IPS-15b (cell line): ENCODE data around the gene MRPL43.
"Not testable (repeated sequence)": the region's sequence is repeated elsewhere in the genome, so short reads cannot be mapped to it uniquely, and the experiment has no call there.

Source experiments
- H3K27me3 ChIP-seq: one replicate; pipeline ENCODE4 v1.6.1; 2013; ENCODE audit warnings: low read length; ENCODE audit not compliant: control insufficient read depth, insufficient read depth
- H3K36me3 ChIP-seq: one replicate; pipeline ENCODE4 v1.6.1; 2013; ENCODE audit warnings: low read length; ENCODE audit not compliant: control insufficient read depth, insufficient read depth
- H3K4me1 ChIP-seq: one replicate; pipeline ENCODE4 v1.6.1; 2013; ENCODE audit warnings: mild to moderate bottlenecking, low read length; ENCODE audit not compliant: control insufficient read depth, insufficient read depth
- H3K4me3 ChIP-seq: one replicate; pipeline ENCODE4 v1.5.1; 2013; ENCODE audit warnings: low read depth, low read length
- H3K9ac ChIP-seq: one replicate; pipeline ENCODE4 v1.6.1; 2013; ENCODE audit warnings: low read depth, mild to moderate bottlenecking, low read length
- H3K9me3 ChIP-seq: one replicate; pipeline ENCODE4 v1.6.1; 2013; ENCODE audit warnings: mild to moderate bottlenecking, low read length; ENCODE audit not compliant: control insufficient read depth, insufficient read depth

MRPL43 gene

DNA sequence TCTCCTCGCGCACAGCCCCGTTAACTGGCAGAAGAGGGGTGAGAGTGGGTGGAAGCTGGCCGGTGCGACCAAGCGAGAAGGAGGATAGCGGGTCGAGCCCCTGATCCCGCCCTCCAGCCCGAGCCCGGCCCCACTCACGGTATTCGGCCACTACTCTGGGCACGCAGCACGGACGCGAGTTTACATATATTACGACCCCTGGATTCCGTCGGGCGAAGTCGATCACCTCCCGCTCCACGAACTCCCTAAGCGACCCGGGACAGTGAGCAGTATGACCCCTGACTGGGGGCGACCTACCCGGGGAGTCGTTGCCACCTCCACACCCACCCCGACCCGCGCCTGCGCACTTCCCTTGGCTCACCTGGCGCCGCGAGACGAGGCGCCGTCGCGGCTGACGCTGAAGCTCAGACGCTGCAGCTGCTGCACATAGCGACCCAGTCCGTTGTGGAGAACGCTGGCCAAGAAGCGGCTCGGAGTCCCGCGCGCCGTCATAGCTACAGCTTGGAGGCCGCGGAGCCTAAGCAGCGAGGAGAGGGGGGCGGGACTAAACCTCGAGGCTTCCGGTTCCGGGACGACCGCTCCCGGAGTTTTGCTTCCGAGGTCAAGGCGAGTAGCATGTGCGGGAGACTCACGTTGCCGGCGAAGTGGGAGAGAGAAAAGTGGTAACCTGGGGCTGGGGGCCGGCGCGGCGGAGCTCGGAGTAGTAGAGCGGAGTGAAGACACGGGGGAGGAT, at the start of gene MRPL43, which contains the start of gene TWNK:
TSS of gene MRPL43 (minus strand) at position 546 of the 733 bp plus-strand sequence. CDS start at position 492, 54 bp downstream.
TSS of gene TWNK (plus strand) at position 592 of the 733 bp plus-strand sequence. CDS start 668 bp downstream, outside the sequence.
- H3K4me1 ChIP-seq = no peaks in the 10 kb centered on the region
- H3K9ac ChIP-seq = peak within 1 kb of the TSS; percentile 92
- H3K27me3 ChIP-seq = no peaks in the 10 kb centered on the region
- no peaks in the 10 kb centered on the region for H3K9me3 ChIP-seq
- H3K36me3 ChIP-seq = peaks cover 29% of the 10 kb centered on the region
- peak within 1 kb of the TSS; percentile 99 for H3K4me3 ChIP-seq

DNA sequence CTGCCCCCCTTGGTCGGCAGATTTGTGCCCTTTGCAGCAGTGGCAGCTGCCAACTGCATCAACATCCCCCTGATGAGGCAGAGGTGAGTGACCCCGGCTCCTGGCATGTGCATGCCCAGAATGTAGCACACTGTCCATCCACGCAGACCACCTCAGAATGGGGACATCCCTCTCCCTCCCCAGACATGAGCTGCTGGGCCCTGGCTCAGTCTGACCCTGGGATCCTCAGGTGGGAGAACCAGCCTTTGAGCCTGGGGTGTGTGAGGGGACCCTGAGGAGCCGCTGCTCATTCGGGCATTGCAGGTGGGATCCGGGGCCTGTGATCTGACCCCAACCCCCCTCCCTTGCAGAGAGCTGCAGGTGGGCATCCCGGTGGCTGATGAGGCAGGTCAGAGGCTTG, 49.4 kb upstream of the MRPL43 start:
- Histone ChIP-seq H3K27me3 (peaks cover 41% of the 10 kb centered on the region), H3K4me3 (no peak overlapping the region), H3K9me3 (no peaks in the 10 kb centered on the region), H3K4me1 (peaks cover 6% of the 10 kb centered on the region), H3K36me3 (no peaks in the 10 kb centered on the region), H3K9ac (no peak overlapping the region)

DNA sequence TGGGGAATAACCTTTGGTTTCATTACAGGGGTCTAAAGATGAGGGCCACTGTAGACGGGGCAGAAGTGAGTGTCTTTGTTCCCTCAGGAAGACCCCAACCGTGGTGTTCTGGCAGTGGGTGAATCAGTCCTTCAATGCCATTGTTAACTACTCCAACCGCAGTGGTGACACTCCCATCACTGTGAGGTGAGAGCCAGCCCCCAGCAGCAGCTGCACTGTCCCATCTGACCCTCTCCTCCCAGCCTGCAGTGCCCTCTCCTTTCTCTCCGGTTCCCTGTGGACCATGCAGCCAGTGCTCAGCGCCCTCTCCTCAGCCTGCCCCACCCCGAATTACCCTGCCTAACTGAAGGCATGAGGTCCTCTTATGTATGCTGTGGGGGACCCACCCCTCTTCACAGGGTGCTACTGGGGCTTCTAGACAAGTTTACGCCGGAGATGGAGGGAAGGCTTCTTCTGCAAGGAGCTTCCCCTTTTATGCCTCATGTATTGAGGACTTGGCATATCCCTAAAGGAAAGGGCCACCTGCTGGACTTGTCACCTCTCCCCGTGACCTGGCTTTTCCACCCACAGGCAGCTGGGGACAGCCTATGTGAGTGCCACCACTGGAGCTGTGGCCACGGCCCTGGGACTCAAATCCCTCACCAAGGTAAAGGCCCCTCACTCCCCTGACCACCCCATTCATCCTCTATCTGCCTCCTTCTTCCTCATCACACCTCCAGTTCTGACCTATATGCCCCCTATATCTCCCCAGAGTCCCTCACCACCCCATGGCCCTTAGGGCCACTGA, 48.8 kb upstream of the MRPL43 start:
- Histone ChIP-seq H3K27me3 (peaks cover 47% of the 10 kb centered on the region), H3K36me3 (no peaks in the 10 kb centered on the region), H3K4me3 (no peak overlapping the region), H3K4me1 (peaks cover 6% of the 10 kb centered on the region), H3K9me3 (no peaks in the 10 kb centered on the region), H3K9ac (no peak overlapping the region)

DNA sequence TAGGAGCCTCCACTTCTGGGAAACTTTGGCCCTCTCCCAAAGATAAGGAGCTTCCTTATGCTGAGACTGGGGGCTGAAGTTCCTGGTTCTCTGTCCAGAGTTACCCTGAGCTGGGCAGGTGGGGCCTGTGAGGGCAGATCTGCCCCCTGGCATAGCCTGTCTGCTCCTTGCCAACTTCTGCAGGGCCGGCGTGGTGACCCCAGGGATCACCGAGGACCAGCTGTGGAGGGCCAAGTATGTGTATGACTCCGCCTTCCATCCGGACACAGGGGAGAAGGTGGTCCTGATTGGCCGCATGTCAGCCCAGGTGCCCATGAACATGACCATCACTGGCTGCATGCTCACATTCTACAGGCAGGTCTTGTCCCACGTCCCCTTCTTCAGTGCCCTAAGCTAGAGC, 48.0 kb upstream of the MRPL43 start:
- Histone ChIP-seq H3K9ac (no peak overlapping the region), H3K4me3 (no peak overlapping the region), H3K27me3 (peaks cover 49% of the 10 kb centered on the region), H3K9me3 (no peaks in the 10 kb centered on the region), H3K36me3 (no peaks in the 10 kb centered on the region), H3K4me1 (peaks cover 8% of the 10 kb centered on the region)

DNA sequence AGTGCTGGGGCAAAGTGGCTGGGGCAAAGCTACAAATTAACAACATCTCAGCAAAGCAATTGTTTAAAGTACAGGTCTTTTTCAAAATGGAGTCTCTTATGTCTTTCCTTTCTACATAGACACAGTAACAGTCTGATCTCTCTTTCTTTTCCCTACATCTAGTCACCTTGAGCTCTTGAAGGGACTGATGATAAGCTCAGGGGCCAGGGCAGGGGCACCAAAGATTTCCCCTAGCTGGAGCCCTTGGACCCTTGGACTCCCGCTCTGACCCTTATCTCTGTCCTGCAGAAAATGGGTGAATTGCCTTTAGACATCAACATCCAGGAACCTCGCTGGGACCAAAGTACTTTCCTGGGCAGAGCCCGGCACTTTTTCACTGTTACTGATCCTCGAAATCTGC, 47.1 kb upstream of the MRPL43 start:
- H3K36me3 ChIP-seq, H3K9ac ChIP-seq, H3K4me3 ChIP-seq, H3K9me3 ChIP-seq: not testable (repeated sequence)
- Histone ChIP-seq H3K4me1 (peaks cover 12% of the 10 kb centered on the region), H3K27me3 (peaks cover 47% of the 10 kb centered on the region)

DNA sequence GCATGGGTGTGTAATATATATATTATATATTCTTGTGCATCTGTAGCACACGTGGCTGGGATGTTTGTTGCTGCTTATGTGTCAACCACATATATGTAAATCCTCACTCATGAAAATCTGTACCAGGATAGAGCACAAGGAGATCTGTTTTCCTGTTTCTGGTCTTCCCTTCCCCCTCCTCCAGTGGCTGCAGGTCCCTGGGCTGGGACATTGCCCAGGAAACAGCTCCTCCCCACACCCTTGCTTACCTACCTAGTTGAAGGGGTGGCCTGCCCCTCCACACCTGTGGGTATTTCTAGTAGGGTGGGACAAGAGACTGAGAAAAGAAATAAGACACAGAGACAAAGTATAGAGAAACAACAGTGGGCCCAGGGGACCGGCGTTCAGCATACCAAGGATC, 46.0 kb upstream of the MRPL43 start:
- Histone ChIP-seq H3K27me3 (peaks cover 43% of the 10 kb centered on the region), H3K9me3 (no peaks in the 10 kb centered on the region), H3K4me3 (no peak overlapping the region), H3K9ac (no peak overlapping the region), H3K36me3 (no peaks in the 10 kb centered on the region), H3K4me1 (peaks cover 14% of the 10 kb centered on the region)

DNA sequence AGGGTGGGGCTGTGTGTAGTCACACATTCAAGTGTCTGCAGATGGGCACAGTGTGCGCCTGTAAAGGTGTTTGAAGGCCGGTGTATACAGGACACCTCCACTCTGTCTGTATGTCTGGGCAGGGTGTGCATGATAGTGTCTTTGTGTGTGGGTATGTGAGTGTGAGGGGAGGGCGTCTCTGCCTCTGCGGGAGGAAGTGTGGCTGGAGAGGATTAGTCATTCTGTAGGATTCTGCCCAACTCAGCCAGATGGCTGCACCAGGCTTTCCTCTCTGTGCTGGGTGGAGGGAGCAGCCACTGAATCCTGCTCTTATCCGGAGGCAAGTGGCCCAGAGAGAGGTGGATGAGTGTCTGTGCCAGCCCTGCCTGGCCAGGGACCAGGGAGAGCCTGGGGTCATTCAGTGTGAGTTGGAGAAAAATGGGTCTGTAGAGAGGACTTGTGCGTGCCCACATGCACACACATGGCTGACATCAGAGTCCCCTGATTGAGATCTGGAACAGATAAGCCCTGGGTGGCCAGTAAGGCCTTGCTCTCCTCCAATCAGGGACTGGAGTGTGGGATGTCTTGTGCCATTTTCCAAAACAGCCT, 45.4 kb upstream of the MRPL43 start:
- Histone ChIP-seq H3K27me3 (peaks cover 43% of the 10 kb centered on the region), H3K4me1 (peaks cover 14% of the 10 kb centered on the region), H3K9me3 (no peaks in the 10 kb centered on the region), H3K36me3 (no peaks in the 10 kb centered on the region), H3K9ac (no peak overlapping the region), H3K4me3 (peak overlapping the region; percentile 82)

DNA sequence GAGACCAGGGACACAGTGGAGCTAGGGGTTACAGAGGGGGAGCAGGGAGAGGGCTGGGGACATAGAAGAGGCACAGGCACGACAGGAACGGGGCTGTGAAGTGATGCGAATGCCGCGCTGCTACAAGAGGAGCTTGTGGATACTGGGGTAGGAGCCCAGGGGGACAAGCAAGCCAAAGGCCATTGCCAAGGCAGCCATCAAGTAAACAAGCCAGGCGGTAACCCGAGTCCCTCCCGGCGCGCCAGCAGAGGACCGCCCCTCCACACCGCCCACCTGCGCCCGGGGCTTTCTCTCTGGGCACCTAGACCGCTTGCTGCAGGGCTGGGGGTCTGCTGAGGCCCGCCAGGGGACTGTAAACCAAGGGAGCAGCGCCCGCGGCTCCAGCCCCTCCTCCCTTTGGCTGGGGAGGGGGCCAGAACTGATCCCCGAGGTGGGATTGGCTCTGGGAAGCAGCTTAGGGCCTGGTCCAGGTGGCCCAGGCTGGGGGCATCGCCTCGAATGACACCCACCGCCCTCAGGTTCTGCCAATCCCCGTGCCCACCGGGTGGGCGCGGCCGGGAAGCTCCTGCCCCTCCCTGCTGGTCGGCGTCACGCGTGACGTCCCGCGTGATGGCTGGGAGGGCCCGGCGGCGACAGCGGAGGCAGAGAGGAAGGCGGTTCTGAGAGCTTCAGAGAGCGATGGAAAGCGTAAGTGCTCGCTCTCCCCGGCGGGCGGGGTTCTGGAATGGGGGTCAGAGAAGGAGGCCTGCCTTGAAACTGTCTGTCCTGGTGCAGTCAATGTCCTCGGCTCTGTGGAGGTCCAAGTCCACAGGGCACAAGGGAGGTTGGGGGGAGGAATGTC, 44.7 kb upstream of the MRPL43 start:
- Histone ChIP-seq H3K9ac (no peak overlapping the region), H3K9me3 (no peaks in the 10 kb centered on the region), H3K27me3 (peaks cover 46% of the 10 kb centered on the region), H3K36me3 (no peaks in the 10 kb centered on the region), H3K4me3 (peak overlapping the region; percentile 82), H3K4me1 (peaks cover 16% of the 10 kb centered on the region)

DNA sequence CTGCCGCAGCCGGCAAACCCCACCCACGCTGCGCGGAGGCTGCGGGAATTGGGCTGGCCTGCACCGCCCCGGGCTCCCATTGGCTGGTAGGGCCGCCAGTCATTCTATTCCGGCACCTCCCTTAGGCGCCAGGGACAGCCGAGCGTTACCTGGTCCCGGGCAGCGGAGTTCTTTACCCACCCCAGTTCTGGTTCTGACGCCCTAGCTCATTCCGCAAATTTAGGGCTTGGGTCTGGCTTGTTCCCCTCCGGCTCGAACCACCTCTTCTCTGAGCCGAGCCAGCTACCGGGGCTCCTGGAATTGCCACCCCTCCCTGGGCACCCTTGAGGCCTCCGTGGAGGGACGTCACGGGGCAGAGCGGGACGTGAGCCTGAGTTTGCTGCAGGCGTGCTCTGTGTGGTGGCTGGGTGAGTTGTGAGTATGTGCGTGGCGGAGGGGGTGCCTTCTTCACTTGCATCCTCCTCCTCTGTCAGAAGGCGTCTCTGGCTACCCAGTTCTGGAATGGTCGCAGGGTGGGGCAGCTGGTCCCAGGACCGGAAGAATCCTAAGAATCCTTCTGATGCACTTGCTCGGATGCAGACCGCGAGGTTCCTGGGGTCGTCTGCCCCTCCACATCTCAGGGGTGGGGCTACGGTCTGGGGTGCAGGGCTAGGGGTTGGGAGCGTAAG, 44.0 kb upstream of the MRPL43 start, which contains the start of the genes PDZD7 and SFXN3:
TSS of gene PDZD7 (minus strand) at position 2 of the 668 bp plus-strand sequence. CDS start 910 bp downstream, outside the sequence.
TSS of gene SFXN3 (plus strand) at position 107 of the 668 bp plus-strand sequence. CDS start 3,461 bp downstream, outside the sequence.
- H3K36me3 ChIP-seq = no peaks in the 10 kb centered on the region
- peaks cover 16% of the 10 kb centered on the region for H3K4me1 ChIP-seq
- H3K4me3 ChIP-seq = peak within 1 kb of the TSS; percentile 82
- H3K27me3 ChIP-seq = peaks cover 46% of the 10 kb centered on the region
- H3K9me3 ChIP-seq = no peaks in the 10 kb centered on the region
- no peak within 1 kb of the TSS for H3K9ac ChIP-seq

DNA sequence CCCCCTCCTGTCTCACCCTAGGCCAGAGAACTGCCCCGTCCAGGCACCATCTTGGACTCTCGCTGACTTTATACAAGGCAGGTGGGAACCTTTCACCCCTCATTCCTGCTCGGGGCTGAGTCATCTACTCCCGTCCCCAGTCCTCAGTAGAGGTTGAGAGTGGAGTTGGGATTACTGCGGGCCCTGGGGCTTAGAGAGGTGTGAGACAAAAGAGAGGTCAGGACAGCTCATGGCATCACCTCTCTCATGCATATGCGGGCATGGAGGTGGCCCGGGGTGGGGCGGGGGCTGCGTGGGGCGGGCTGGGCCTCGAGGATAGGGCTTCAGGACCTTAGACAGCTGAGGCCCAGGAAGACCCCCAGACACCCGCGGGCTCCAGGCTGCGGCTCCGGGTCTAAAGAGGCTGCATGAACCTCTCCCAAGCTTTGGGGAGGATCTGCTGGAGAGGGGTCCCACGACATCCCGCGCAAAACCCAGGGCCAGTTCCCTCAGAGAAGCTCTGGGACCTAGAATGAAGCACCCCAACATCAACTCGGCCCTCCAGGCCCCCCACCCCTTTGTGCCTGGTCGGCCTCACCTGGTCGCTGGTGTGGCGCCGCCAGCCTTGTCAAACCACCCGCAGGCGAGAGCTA, 43.3 kb upstream of the MRPL43 start:
- Histone ChIP-seq H3K36me3 (no peaks in the 10 kb centered on the region), H3K4me3 (peak overlapping the region; percentile 82), H3K9ac (no peak overlapping the region), H3K4me1 (peaks cover 16% of the 10 kb centered on the region), H3K27me3 (peaks cover 42% of the 10 kb centered on the region), H3K9me3 (no peaks in the 10 kb centered on the region)
